ENCODE results near the gene NCAPD3. TPM values are rescaled to one million over a fixed set of nuclear protein-coding genes. Genes with fewer than 3 reads are reported as not detected.

The NCAPD3 gene
- polyA plus RNA-seq (2012; ENCODE audit: insufficient read depth, insufficient read length, low read depth) = 75.8 TPM

GRCh38 chr11:134223836-134224709 is at the start of gene NCAPD3, which contains the start of gene VPS26B:
Gene NCAPD3, minus strand, starts transcription at chr11:134223967. Its CDS starts 41 bp downstream, at chr11:134223926.
Gene VPS26B, plus strand, starts transcription at chr11:134224671. Its CDS starts 452 bp downstream, at chr11:134225123.
- TF ChIP-seq, protein P1, sequence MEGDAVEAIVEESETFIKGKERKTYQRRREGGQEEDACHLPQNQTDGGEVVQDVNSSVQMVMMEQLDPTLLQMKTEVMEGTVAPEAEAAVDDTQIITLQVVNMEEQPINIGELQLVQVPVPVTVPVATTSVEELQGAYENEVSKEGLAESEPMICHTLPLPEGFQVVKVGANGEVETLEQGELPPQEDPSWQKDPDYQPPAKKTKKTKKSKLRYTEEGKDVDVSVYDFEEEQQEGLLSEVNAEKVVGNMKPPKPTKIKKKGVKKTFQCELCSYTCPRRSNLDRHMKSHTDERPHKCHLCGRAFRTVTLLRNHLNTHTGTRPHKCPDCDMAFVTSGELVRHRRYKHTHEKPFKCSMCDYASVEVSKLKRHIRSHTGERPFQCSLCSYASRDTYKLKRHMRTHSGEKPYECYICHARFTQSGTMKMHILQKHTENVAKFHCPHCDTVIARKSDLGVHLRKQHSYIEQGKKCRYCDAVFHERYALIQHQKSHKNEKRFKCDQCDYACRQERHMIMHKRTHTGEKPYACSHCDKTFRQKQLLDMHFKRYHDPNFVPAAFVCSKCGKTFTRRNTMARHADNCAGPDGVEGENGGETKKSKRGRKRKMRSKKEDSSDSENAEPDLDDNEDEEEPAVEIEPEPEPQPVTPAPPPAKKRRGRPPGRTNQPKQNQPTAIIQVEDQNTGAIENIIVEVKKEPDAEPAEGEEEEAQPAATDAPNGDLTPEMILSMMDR (IDR thresholded peaks at IDR 0.05; ENCODE audit: low read depth, low read length) = no peak
- Histone ChIP-seq H3K9me3 (no peaks in the 10 kb centered on the region), H3K36me3 (peaks cover 11% of the 10 kb centered on the region), H3K27me3 (no peaks in the 10 kb centered on the region), H3K4me3 (ENCODE audit: low read depth, low read length) (peak within 1 kb of the TSS; percentile 90), H3K4me1 (peaks cover 9% of the 10 kb centered on the region)
- peak; percentile 98 for DNase-seq

DNA sequence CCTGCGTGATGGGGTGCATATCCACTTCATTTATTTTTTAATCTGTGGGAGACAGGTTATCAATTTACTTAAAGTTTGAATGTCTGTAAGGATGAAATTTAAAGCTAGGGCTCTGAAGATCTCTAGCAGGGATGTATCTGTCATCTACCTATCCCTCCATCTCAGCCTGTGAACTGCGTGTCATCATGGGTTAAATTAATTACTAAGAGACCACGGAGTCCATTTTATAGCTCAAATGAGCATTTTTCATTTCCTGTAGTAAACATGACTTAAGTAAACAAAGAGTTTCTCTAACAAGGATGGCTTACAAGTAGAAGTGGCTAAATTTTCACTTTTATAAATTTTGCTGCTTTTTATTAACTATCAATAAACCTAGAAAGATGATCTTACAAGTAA is 49.5 kb upstream of the NCAPD3 start:
- no peak overlapping the region for H3K4me3 ChIP-seq (ENCODE audit: low read depth, low read length)
- H3K4me1 ChIP-seq = no peaks in the 10 kb centered on the region
- H3K9me3 ChIP-seq = no peaks in the 10 kb centered on the region
- DNase-seq = no peak
- no peaks in the 10 kb centered on the region for H3K36me3 ChIP-seq
- TF ChIP-seq, protein P1 (IDR thresholded peaks at IDR 0.05; ENCODE audit: low read depth, low read length) = no peak
- H3K27me3 ChIP-seq = peaks cover 70% of the 10 kb centered on the region

GRCh38 chr11:134272381-134273316 is 48.9 kb upstream of the NCAPD3 start:
- no peaks in the 10 kb centered on the region for H3K9me3 ChIP-seq
- H3K4me1 ChIP-seq = no peaks in the 10 kb centered on the region
- H3K36me3 ChIP-seq = no peaks in the 10 kb centered on the region
- TF ChIP-seq, protein P1 (IDR thresholded peaks at IDR 0.05; ENCODE audit: low read depth, low read length) = no peak
- peaks cover 63% of the 10 kb centered on the region for H3K27me3 ChIP-seq
- DNase-seq = no peak
- no peak overlapping the region for H3K4me3 ChIP-seq (ENCODE audit: low read depth, low read length)

- TF ChIP-seq, protein P1 (IDR thresholded peaks at IDR 0.05; ENCODE audit: low read depth, low read length) = no peak
- H3K4me3 ChIP-seq (ENCODE audit: low read depth, low read length) = no peak overlapping the region
- no peaks in the 10 kb centered on the region for H3K4me1 ChIP-seq
- H3K36me3 ChIP-seq = no peaks in the 10 kb centered on the region
- no peak for DNase-seq
- H3K9me3 ChIP-seq = no peaks in the 10 kb centered on the region
- peaks cover 57% of the 10 kb centered on the region for H3K27me3 ChIP-seq
Measured at GRCh38 chr11:134271978-134272377, 48.2 kb upstream of the NCAPD3 start.

- Histone ChIP-seq H3K4me1 (no peaks in the 10 kb centered on the region), H3K36me3 (no peaks in the 10 kb centered on the region)
- no peak for DNase-seq
Measured at GRCh38 chr11:134270250-134270714, 46.5 kb upstream of the NCAPD3 start.

More at GRCh38 chr11:134270250-134270714, 46.5 kb upstream of the NCAPD3 start:
- no peaks in the 10 kb centered on the region for H3K9me3 ChIP-seq
- no peak overlapping the region for H3K4me3 ChIP-seq (ENCODE audit: low read depth, low read length)
- TF ChIP-seq, protein P1 (IDR thresholded peaks at IDR 0.05; ENCODE audit: low read depth, low read length) = peak; percentile 52
- peaks cover 40% of the 10 kb centered on the region for H3K27me3 ChIP-seq

Measured in BE2C (cell line).